CD4-positive, alpha-beta T cell treated with Interleukin-6 at 100 ng/mL for 8 hours (primary cell): ENCODE results near the gene TMC6.
"Not testable (repeated sequence)": the region's sequence is repeated elsewhere in the genome, so short reads cannot be mapped to it uniquely, and the experiment has no call there.

Experiments used
- DNase-seq: peaks from one replicate; pipeline ENCODE4 v3.0.0-alpha.2; 2020; ENCODE audit warnings: mixed read lengths, low spot score

TMC6 gene

GRCh38 chr17:78128551-78129350 lies at the start of gene TMC6:
Gene TMC6 (minus strand): TSS chr17:78128755. CDS start chr17:78126832, 1,923 bp downstream.
- peak; percentile 78 for DNase-seq

- peak; percentile 74 for DNase-seq
Observed at GRCh38 chr17:78176548-78177025, 48.0 kb upstream of the TMC6 start.

GRCh38 chr17:78175643-78175981 lies 47.1 kb upstream of the TMC6 start:
- no peak for DNase-seq

- no peak for DNase-seq
Observed at GRCh38 chr17:78174870-78175642, 46.5 kb upstream of the TMC6 start.

DNA sequence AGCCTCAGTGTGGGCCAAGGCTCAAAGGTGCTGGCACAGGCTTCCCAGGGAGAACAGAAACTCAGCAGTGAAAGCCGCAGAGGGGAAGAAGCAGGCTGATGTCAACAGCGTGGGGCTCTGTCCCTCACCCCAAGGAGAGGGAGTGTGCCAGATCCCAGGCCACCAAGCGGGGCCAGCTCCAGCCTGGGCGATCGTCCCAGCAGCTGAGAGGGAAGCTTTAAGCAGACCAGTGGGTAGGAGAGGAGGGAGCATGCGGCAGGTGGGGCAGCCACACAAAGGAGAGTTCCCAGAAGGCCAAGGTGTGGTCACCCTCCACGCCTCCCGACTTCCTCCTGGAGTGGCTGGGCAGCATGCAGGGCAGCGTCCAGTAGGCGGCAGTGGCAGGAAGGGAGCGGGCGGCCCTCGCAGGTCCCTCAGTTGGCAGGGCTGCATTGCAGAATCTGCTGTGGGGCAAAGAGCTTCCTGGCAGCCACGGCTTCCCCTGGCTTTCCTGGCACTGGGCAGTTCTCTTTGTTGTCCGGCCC lies 45.9 kb upstream of the TMC6 start:
- no peak for DNase-seq

DNA sequence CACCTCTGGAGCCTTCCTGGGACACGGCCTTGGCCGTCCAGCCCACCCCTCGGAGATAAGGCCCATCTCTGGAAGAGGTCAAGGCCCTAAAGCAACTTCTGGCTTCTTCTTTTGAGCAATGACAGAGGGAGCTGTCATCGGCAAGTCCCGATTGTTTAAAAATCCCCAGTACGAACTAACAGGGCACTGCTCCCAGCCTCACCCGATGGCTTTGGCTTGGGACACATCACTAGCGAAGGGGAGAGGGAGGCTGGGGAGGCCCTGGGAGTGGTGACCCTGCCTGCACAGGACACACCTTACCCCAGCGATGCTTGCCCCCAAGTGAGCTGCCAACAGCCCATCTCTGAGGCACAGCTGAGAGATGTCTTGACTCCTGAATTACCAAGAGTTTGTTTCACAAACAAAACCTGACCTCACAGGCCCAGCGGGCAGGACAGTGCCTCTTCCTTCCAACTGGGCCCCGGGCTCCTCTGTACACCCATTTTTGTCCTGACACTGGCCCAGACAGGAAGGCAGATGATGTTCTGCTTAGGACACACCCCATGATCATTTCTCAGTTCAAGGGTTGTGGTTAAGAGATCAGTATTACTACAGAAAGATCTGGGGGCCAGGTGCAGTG lies 44.7 kb upstream of the TMC6 start:
- peak; percentile 35 for DNase-seq

DNA sequence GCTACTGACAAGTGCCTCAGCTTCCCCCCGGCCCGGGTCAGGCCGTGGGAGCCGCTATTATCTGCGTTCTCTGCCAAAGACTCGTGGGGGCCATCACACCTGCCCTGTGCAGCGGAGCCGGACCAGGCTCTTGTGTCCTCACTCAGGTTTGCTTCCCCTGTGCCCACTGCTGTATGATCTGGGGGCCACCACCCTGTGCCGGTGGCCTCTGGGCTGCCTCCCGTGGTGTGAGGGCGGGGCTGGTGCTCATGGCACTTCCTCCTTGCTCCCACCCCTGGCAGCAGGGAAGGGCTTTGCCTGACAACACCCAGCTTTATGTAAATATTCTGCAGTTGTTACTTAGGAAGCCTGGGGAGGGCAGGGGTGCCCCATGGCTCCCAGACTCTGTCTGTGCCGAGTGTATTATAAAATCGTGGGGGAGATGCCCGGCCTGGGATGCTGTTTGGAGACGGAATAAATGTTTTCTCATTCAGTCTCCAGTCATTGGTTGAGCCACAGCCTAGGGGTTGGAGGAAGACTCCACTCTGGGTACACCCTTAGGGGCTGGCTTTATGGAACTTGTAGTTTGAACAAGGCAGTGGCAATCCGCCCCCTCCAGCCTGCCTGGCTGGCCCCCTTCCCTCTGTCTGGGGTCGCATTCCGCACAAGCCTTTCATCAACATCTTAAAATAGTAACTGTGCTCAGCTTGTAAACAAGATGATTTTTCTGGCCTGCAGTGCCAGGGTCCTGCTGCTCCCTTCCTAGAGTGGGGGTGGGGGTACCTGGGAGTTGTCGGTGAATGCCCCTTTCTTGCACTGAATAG lies 43.9 kb upstream of the TMC6 start:
- DNase-seq = no peak

- DNase-seq = not testable (repeated sequence)
Observed at GRCh38 chr17:78171591-78172248, 43.2 kb upstream of the TMC6 start.

DNA sequence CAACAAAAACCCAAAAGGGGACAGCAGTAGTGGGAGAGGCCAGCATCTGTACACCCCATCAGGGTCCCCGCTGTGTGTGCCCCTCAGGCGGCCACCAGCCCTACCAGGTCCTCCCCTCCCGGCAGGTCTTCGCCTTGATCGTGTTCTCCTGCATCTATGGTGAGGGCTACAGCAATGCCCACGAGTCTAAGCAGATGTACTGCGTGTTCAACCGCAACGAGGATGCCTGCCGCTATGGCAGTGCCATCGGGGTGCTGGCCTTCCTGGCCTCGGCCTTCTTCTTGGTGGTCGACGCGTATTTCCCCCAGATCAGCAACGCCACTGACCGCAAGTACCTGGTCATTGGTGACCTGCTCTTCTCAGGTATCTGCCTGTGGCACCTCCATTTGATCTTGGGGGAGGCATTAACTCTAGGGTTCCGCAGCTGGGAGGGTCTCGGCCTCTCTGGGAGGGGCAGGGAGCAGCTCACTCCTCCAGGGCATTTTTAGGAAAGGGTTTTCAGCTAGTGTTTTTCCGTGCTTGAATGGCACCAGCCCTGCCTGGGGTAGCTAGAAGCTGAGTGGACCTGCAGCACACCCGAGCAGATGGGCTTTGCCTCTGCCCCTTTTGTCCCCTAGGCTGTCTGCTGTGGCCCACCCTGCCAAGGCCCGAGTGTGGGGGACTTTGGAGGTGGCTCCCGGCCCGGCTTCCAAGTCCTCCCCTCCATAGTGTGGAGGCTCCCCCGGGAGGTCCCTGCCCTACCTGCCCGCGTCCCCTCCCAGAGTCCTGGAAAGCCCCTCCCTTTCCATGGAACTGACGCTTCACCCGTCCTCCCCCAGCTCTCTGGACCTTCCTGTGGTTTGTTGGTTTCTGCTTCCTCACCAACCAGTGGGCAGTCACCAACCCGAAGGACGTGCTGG lies 42.4 kb upstream of the TMC6 start:
- DNase-seq = no peak

DNA sequence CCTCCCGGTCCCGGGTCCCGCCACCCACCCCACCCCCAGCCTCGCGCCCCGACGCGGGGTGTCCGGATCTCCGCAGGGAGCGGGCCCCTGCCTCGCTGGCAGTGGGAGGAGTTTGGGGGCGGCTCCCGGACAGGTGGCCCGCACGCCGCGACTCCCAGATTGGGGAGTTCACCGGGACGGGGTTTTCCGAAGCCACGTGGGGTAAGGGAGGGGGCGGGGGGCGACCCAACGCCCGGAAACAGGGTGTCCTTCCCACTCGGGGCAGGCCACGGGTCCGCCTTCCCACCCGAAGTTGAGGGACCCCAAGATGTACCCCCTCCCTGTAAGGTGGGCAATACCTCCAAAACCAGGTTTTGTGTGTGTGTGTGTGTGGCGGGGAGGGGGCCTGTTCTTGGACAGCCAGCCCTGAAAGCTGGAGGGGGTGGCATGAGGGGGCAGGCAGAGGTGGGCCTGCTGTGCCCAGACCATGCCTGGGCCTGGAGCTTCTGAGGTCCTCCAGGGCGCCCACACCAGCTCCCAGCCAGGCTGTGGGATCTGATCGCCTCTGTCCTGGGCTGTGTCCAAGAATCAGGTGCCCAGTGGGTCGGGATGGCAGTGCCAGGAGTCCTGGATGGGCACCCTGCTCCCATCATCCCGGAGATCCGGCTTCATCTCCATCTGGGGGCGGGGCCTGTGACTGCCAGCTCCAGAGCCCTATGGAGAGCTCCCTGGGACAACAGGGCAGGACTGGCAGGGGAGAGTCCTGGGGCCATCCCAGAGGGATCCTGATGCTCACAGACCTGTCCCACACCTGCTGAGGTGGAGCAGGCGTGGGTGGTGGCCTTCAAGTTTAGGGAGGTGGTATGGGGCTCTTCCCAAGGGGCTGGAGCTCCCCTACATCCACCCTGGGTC lies 40.6 kb upstream of the TMC6 start:
- DNase-seq = peak; percentile 34

GRCh38 chr17:78168242-78168902 lies 39.8 kb upstream of the TMC6 start, which contains the start of gene SYNGR2:
Gene SYNGR2 (plus strand): TSS chr17:78168581. CDS start chr17:78168617, 36 bp downstream.
- peak; percentile 84 for DNase-seq

DNA sequence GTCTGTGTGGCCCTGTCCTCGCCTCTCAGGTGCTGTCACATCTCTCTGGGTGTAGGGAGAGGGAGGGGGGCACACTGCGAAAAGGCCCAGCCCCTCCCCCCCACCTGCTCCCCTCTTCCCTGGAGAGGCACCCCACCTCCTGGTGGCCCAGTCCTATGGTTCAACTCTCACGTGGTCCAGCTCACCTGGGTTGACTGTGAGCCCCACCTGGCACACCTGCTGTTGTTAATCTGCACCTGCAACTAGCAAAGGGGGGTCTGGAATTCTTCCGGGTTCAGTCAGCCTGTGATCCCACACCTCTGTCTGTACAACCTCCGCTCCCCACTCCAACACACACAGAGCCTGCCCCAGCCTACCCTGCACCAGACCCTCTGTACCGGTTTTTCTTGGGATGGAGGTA lies 37.9 kb upstream of the TMC6 start:
- no peak for DNase-seq

- no peak for DNase-seq
Observed at GRCh38 chr17:78164748-78165607, 36.4 kb upstream of the TMC6 start.

GRCh38 chr17:78163881-78164747 lies 35.6 kb upstream of the TMC6 start:
- no peak for DNase-seq

DNA sequence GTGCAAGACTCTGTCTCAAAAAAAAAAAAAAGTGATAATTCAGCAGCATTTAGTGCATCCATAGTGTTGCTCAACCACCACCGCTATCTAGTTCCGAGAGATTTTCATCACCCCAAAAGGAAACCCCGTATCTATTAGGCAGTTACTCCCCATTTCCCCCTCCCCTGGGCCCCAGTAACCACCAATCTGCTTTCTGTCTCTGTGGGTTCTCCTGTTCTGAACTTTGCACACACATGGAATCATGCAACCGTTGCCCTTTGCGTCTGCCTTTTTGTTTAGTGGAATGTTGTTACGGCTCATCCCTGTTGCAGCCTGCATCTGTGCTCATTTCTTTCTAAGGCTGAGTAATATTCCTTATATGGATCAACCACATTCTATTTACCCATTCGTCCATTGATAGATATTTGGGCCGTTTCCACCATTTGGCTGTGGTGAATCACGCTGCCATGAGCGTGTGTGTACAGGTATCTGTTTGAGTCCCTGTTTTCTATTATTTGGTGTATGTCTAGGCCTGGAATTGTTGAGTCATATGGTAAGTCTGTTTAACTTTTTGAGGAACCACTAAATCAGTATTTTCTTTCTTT lies 31.1 kb upstream of the TMC6 start:
- no peak for DNase-seq
